A549 (cell line): ENCODE measurements around the gene KCNIP4.

Experiments used
- CEBPB ChIP-seq, 2 experiments: fragments of >200 bp in 1 of 2; sonication (Bioruptor Twin) in 1 of 2; formaldehyde crosslinking in 1 of 2; IDR thresholded peaks; 2 replicates each; pipeline ENCODE4 v1.6.1; 2012 to 2016
- CTCF ChIP-seq: fragments of >200 bp; sonication (Bioruptor Twin); formaldehyde crosslinking; IDR thresholded peaks from 3 replicates; pipeline ENCODE4 v1.5.1; 2016
- EP300 ChIP-seq, 2 experiments: fragments of >200 bp; sonication (Bioruptor Twin); formaldehyde crosslinking; IDR thresholded peaks; 2 replicates in 1 of 2; 3 replicates in 1 of 2; pipeline ENCODE4 v1.6.1; 2016 to 2017
- HMGXB4 ChIP-seq: fragments of 250-450 bp; sonication (Bioruptor Pico); IDR thresholded peaks from 2 replicates; pipeline ENCODE4 v1.5.0; 2021; ENCODE audit warnings: mild to moderate bottlenecking, moderate library complexity, borderline replicate concordance
- HOXA7 ChIP-seq: fragments of 250-450 bp; sonication (Bioruptor Pico); IDR thresholded peaks from 2 replicates; pipeline ENCODE4 v1.5.0; 2020; ENCODE audit warnings: mild to moderate bottlenecking, moderate library complexity
- MAX ChIP-seq: IDR thresholded peaks from 2 replicates; pipeline ENCODE4 v1.6.1; 2012
- POLR2A ChIP-seq: IDR thresholded peaks from 2 replicates; pipeline ENCODE4 v1.6.1; 2012; ENCODE audit warnings: mild to moderate bottlenecking, low read length
- POLR2AphosphoS2 ChIP-seq: conservative IDR thresholded peaks from 2 replicates; pipeline ENCODE4 v1.6.1; 2012; ENCODE audit warnings: low read length, improper control_type of control experiment, inconsistent platforms
- RCOR1 ChIP-seq: fragments of 150-350 bp; IDR thresholded peaks from 2 replicates; pipeline ENCODE4 v1.6.1; 2014; ENCODE audit warnings: antibody characterized with exemption, low read length, low read depth
- REST ChIP-seq: fragments of 200-600 bp; sonication (generic); IDR thresholded peaks from 2 replicates; pipeline ENCODE4 v1.6.1; 2016; ENCODE audit warnings: antibody characterized with exemption, mild to moderate bottlenecking, moderate library complexity
- SMC3 ChIP-seq: fragments of >200 bp; sonication (Bioruptor Twin); formaldehyde crosslinking; IDR thresholded peaks from 3 replicates; pipeline ENCODE4 v1.6.1; 2018; ENCODE audit warnings: inconsistent platforms
- ZFP36 ChIP-seq: fragments of 450-650 bp; IDR thresholded peaks from 2 replicates; pipeline ENCODE4 v1.6.1; 2014; ENCODE audit warnings: borderline replicate concordance; ENCODE audit not compliant: partially characterized antibody
- ZNF302 ChIP-seq: fragments of 250-450 bp; sonication (Bioruptor Pico); IDR thresholded peaks from 2 replicates; pipeline ENCODE4 v1.9.0; 2021; ENCODE audit warnings: inconsistent platforms, mild to moderate bottlenecking, moderate library complexity

GRCh38 chr4:21205821-21206531, 742.6 kb downstream of the KCNIP4 start:
- TF ChIP-seq CTCF (no peak), POLR2A (no peak), HOXA7 (CRISPR knock-in tag) (no peak), MAX (no peak), SMC3 (no peak), CEBPB (IDR thresholded peaks at IDR 0.05) (no peak), ZFP36 (no peak), EP300 (IDR thresholded peaks at IDR 0.05) (no peak), POLR2AphosphoS2 (no peak), HMGXB4 (CRISPR knock-in tag) (no peak), ZNF302 (CRISPR knock-in tag) (no peak), REST (no peak), RCOR1 (no peak)
